GM08714 (cell line): ENCODE data around the gene ERCC1.

ENCODE experiments used
- H3K4me3 ChIP-seq: fragments of 200-500 bp; sonication (Bioruptor generic); 2 replicates; pipeline ENCODE4 v1.5.1; 2014; ENCODE audit warnings: mild to moderate bottlenecking, low read length, inconsistent platforms
- ZNF274 ChIP-seq: IDR thresholded peaks from 2 replicates; pipeline ENCODE4 v1.6.1; 2012; ENCODE audit warnings: mild to moderate bottlenecking, low read depth, low read length

Gene ERCC1

DNA sequence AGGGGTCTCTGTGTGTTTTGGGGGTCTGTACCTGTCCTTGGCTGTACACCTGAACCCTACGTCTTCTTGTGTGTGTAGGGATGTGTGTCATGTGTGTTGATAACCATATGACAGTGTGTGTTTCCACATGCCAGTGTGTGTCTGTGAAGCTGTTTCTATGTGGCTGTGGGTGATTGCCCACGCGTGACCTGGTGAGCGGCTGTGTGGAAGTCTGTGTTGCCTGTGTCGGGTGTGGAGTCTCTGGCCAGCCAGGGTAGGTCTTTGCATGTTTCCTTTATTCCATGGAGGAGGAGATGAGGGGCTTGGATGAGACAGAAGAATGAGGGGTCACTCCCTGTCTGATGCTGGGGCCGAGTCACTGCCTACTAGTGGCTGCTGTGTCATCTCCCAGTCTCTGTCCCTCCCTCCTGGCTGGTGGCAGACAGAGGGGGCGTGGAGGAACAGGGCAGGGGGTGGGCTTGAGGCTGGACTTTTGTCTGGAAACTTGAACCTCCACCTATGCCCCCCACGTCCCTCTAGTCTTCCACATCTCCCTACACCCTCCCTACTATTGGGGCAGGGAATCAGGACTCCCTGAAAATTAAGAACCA is 41.2 kb upstream of the ERCC1 start:
- H3K4me3 ChIP-seq, result no peak overlapping the region
- TF ChIP-seq ZNF274, result no peak

DNA sequence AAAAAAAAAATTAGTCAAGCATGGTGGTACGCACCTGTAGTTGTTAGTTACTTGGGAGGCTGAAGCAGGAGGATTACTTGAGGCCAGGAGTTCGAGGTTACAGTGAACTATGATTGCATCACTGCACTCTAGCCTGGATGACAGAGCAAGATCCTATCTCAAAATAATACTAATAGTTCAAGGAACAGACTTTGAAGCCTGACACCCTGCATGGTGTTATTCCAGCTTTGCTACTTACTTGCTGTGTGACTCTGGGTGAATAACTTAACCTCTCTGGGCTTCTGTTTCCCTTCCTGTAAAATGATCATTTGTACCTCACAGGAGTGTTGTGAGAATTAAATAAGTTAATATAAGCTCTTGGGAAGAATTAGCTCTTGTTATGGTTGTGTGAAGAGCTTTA is 40.6 kb upstream of the ERCC1 start:
- TF ChIP-seq ZNF274, result no peak
- no peak overlapping the region for H3K4me3 ChIP-seq

DNA sequence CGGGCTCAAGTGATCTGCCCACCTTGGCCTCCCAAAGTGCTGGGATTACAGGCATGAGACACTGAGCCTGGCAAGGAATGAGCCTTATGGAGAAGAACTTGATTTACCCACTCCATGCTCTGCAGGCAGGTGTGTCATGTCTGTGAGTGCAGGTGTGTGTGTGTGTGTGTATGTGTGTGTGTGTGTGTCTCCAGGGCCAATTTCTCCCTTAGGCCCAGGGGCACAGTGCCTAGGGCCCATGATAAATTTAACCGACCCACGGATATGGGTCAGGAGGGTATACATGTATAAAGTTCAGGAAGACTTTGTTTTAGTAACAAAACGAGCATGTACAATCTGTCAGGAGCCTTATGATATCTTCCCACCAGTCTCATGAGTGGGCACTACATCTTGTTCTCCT is 39.5 kb upstream of the ERCC1 start:
- no peak for TF ChIP-seq ZNF274
- no peak overlapping the region for H3K4me3 ChIP-seq

DNA sequence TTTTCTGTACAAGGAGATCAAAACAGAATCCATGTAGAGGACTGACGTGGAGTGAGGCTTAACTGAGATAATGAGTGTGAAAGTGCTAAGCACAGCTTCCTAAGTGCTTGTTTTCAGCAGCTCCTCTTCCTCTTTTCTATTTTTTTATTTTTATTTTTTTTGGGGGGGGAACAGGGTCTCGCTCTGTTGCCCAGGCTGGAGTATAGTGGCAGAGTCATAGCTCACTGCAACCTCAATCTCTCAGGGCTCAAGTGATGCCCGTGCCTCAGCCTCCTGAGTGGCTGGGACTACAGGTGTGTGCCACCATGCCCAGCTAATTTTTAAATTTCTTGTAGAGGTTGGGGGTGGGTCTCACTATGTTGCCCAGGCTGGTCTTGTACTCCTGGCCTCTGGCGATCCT is 38.5 kb upstream of the ERCC1 start:
- no peak for TF ChIP-seq ZNF274
- H3K4me3 ChIP-seq, result no peak overlapping the region

DNA sequence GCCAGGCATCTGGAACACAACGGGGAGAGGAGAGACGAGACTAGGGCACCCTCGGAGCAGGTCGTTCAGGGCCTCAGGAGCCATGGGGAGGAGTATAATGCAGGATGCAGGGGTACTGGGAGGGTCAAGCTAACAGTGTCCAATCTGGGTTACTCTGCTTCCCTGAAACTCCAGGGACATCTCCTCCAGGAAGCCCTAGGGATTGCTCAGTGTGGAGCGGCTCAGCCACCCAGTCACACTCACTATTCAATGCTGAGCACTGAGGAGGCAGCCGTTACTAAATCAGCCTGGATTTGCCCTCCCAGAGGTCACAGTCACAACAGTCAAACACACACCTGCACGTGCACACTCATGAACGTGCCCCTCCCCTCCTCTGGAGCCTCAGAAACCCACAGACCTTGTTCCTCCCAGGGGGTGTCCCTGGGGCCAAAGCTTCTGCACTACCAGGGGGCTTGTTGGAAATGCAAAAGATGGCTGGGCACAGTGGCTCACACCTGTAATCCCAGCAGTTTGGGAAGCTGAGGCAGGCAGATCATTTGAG is 37.2 kb upstream of the ERCC1 start:
- no peak overlapping the region for H3K4me3 ChIP-seq
- no peak for TF ChIP-seq ZNF274

DNA sequence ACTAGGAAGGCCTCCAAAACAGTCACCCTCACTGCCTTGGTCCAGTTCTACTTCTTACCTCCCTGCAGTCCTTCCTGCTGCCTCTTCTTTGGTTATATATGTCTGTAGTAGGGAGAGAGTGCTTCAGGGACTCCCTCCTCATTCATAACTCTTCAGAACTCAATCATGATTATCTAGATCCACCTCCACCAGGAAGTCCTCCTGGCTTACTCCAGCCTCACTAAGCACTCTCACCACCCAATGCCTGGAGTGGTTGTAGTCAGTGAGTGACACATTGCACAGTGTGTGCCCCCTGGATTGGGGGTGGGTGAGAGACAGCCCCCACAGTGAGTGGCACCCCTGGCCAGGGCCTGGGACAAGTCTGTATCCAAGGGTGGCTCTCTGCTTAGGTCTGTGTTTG is 34.1 kb upstream of the ERCC1 start:
- H3K4me3 ChIP-seq, result no peak overlapping the region
- TF ChIP-seq ZNF274, result no peak

DNA sequence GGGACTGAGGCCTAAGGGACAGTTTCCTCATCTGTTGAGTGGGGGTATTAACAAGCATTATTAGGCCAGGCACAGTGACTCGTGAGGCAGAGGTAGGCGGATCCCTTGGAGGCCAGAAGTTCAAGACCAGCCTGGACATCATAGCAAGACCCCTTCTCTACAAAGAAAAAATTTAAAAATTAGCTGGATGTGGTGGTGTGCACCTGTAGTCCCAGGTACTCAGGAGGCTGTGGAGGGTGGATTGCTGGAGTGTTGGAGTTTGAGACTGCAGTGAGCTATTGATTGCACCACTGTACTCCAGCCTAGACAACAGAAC is 32.7 kb upstream of the ERCC1 start:
- TF ChIP-seq ZNF274, result no peak
- H3K4me3 ChIP-seq, result no peak overlapping the region

DNA sequence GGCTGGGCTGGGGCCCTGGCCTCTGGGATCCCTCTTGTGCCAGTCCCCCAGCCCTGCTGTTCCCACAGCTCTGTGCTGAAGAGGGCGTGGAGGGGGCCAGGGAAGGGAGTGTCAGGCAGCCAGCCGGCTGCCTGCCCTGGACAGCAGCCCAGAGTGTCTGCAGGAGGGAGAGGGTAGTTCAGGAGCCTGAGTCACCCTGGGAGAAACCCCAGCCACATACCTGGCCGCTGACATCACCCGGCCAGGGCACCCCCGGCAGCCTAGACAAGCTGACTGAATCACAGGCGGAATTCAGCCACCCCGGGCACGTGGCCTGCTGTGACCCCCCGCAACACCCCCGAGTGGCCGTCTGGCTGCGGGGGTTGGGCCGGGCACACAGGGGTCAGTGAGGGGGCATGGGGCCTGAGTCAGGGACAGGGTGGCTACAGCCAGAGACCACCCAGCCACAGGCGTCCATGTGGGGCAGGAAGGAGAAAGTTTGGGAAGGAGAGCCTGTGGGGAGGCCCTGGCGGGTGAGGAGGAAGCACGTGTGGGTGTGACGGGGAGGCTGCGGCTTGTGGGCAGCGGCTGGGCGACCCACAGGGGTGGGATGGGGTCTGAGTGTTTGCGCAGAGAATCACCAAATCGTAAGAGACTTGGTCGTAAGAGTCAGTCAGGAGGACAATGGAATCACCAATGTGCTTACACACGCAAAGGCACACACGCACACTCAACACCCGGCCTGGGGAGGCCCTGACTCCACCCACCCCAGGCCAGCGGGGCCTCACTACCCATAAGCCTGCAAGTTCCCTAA is 32.2 kb upstream of the ERCC1 start:
- H3K4me3 ChIP-seq, result no peak overlapping the region
- TF ChIP-seq ZNF274, result no peak

DNA sequence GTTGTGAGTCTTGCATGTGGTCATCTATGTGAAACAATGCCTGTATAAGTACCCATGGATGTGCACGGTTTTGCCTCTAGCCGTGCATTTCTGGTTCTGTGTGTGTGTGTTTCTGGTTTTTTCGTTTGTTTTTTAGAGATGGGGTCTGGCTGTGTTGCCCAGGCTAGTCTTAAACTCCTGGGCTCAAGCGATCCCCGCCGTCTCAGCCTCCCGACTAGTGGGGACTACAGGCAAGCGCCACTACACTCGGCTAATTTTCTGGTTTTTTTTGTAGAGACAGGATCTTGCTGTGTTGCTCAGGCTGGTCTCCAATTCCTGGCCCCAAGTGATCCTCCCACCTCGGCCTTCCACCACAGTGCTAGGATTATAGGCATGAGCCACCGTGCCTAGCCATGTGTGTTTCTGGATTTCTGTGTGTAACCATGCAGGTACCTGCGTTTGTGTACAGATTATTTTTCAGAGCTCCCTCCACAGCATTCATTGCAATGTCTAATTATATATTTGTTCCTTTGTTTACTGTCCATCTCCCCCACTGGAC is 28.2 kb upstream of the ERCC1 start:
- H3K4me3 ChIP-seq, result no peak overlapping the region
- no peak for TF ChIP-seq ZNF274

DNA sequence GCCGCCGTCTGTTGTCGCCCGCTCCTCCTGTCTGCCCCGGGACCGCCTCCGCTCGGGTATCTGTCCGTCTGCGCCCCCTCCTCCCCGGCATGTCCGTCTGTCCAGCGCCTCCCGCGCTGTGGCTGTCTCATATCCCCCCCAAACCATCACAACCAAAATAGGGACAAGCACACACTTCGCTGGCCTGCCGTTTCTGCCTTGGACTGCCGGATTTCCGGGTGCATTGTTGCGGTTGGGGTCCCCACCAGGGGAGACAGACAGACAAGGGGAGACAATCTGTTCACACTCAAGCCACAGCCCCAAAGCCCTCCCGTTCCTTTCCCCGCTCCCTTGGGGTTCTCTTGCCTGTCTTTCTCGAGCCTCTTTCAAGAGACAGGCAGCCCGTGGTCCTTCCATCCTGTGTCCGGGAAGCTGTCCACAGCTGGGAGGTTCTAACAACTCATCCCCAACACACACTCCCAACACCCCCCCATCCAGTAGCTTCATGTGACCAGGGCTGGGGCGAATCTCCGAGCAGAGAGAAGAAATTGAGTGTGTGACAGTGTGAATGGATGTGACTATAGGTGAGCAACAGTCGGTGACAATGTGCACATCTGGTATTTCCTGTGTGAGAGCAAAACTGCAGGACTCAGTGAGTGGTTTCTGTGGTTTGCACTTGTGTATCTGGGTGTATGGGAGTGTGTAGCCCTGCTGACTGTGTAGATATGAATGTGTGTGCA is 27.6 kb upstream of the ERCC1 start:
- H3K4me3 ChIP-seq, result peak overlapping the region; percentile 67; the same call in 1 of the 2 replicates

DNA sequence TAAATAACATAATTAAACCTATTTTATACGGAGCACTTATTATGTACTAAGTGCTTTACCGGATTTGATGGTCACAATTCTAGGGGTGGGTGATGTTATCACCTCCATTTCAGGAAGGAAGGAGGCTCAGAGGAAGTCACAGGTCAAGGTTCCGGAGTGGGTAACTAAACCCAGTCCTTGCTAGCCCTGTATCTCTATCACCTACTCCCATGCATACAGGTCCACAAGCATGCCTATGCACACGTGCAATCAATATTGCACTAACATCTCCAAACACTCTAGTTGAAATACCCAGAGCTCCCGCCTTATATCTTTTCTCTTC is 26.3 kb upstream of the ERCC1 start:
- no peak for TF ChIP-seq ZNF274
- H3K4me3 ChIP-seq, result peak overlapping the region; percentile 85

More for the DNA sequence above, 27.6 kb upstream of the ERCC1 start:
- no peak for TF ChIP-seq ZNF274

DNA sequence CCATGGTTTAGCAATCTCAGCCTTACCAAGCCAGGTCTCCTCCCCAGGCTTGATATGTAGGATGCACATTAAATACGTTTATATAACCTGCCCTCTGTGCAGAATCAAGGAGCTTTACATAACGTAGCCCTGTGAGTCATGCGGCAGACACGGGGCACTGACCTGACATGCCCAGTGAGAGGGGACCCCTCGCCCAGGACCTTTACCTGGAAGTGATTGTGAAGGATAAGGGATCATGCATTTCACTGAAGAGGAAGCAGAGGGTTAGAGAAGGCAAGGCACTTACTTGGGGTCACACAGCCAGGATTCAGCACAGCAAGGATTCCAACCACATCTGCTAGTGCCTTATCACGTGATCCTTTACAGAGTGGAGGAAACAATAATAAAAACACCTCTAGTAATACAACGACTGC is 25.2 kb upstream of the ERCC1 start:
- TF ChIP-seq ZNF274, result no peak
- H3K4me3 ChIP-seq, result no peak overlapping the region

DNA sequence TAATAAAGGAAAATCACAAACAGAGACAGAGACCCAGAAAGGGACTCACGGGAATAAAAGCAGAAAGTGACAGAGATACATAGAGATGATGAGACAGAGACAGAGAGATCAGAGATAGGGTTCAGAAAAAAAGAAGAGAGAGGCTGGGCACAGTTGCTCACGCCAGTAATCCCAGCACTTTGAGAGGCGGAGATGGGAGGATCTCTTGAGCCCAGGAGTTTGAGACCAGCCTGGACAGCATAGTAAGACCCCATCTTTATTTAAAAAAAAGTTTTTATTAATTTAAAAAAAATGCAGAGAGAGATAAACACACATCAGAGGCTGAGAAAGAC is 24.7 kb upstream of the ERCC1 start:
- no peak for TF ChIP-seq ZNF274
- H3K4me3 ChIP-seq, result no peak overlapping the region

DNA sequence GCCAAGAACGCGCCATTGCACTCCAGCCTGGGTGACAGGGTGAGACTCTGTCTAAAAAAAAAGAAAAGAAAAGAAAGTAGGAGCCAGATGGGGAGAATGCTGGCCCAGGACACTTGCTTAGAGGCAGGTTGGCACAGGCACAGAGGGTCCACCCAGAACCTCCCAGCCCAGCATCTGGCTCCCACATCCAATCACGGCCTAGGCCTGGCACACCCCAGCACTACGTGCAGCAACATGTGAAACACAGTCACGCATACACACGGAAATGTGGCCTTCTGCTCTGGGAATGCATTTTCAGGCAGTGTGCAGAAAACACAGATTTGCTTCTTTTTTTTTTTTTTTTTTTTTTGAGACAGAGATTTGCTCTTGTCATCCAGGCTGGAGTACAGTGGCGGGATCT is 23.2 kb upstream of the ERCC1 start:
- no peak overlapping the region for H3K4me3 ChIP-seq

DNA sequence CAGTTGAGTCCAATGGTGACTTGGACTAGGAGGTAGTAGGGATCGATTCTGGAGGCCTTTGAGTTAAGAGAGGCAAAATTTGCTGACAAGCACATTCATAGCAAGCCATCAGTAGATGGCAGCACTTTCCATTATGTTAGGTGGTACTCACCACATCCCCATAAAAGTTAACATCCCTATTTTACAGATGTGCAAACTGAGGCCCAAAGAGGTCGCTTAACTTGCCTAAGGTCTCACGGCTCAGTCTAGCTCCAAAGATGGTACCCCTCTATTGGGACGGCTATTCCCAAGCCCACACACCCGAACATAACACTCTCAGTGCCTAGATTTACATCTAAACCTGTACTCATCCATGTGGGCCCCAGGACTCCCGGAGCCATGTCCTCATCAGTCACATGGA is 22.6 kb upstream of the ERCC1 start:
- no peak for TF ChIP-seq ZNF274
- no peak overlapping the region for H3K4me3 ChIP-seq

More for the DNA sequence above, 23.2 kb upstream of the ERCC1 start:
- no peak for TF ChIP-seq ZNF274
